Astrocyte of the spinal cord (primary cell): ENCODE data around the gene CST3.
A peak's percentile ranks its signal among the peaks of the same experiment; 100 is the strongest.

Experiments used
- DNase-seq: peaks from one replicate; pipeline ENCODE4 v3.0.0; 2011; ENCODE audit warnings: low read depth, low spot score
- H3K4me3 ChIP-seq: 2 replicates; pipeline ENCODE4 v1.5.1; 2011; ENCODE audit warnings: low read depth, mild to moderate bottlenecking, low read length, moderate library complexity
- CTCF ChIP-seq: IDR thresholded peaks from 2 replicates; pipeline ENCODE4 v1.5.1; 2012; ENCODE audit warnings: low read depth, mild to moderate bottlenecking, low read length, inconsistent platforms
- in situ Hi-C: cut with HindIII; loops from 2 replicates; pipeline ENCODE4 v1.10.0; 2017; ENCODE audit warnings: low sequenced_read_pairs

Gene CST3

GRCh38 chr20:23629542-23630391, 8.0 kb downstream of the CST3 start:
- no peak for DNase-seq
- no peak overlapping the region for H3K4me3 ChIP-seq
- in situ Hi-C loops = no loop called here
- TF ChIP-seq CTCF = no peak

- in situ Hi-C loops = no loop called here
- no peak for TF ChIP-seq CTCF
- DNase-seq = peak; percentile 89
Measured at GRCh38 chr20:23629017-23629541, 8.7 kb downstream of the CST3 start.

GRCh38 chr20:23628402-23629016, 9.2 kb downstream of the CST3 start:
- no peak for DNase-seq
- no peak overlapping the region for H3K4me3 ChIP-seq
- in situ Hi-C loops = no loop called here
- no peak for TF ChIP-seq CTCF

More at GRCh38 chr20:23629017-23629541, 8.7 kb downstream of the CST3 start:
- no peak overlapping the region for H3K4me3 ChIP-seq

- no peak overlapping the region for H3K4me3 ChIP-seq
- no peak for TF ChIP-seq CTCF
- DNase-seq = peak; percentile 66
- in situ Hi-C loops = no loop called here
Measured at GRCh38 chr20:23627501-23627900, 10.3 kb downstream of the CST3 start.

GRCh38 chr20:23626040-23626620, 11.6 kb downstream of the CST3 start:
- in situ Hi-C loops = no loop called here
- no peak for TF ChIP-seq CTCF
- H3K4me3 ChIP-seq = no peak overlapping the region
- no peak for DNase-seq

GRCh38 chr20:23625236-23625964, 12.4 kb downstream of the CST3 start:
- no peak for TF ChIP-seq CTCF
- DNase-seq = no peak
- in situ Hi-C loops = no loop called here
- no peak overlapping the region for H3K4me3 ChIP-seq
